Activated T-cell treated with anti-CD3 and anti-CD28 coated beads, Interleukin-2, amount 50 U/mL, for 1 hour (primary cell): ENCODE data around the gene ZC3H12D.
A peak's percentile ranks its signal among the peaks of the same experiment; 100 is the strongest.
"Not testable (repeated sequence)": the region's sequence is repeated elsewhere in the genome, so short reads cannot be mapped to it uniquely, and the experiment has no call there.

Source experiments
- DNase-seq: peaks from one replicate; pipeline ENCODE4 v3.0.0-alpha.2; 2020

Gene ZC3H12D

DNA sequence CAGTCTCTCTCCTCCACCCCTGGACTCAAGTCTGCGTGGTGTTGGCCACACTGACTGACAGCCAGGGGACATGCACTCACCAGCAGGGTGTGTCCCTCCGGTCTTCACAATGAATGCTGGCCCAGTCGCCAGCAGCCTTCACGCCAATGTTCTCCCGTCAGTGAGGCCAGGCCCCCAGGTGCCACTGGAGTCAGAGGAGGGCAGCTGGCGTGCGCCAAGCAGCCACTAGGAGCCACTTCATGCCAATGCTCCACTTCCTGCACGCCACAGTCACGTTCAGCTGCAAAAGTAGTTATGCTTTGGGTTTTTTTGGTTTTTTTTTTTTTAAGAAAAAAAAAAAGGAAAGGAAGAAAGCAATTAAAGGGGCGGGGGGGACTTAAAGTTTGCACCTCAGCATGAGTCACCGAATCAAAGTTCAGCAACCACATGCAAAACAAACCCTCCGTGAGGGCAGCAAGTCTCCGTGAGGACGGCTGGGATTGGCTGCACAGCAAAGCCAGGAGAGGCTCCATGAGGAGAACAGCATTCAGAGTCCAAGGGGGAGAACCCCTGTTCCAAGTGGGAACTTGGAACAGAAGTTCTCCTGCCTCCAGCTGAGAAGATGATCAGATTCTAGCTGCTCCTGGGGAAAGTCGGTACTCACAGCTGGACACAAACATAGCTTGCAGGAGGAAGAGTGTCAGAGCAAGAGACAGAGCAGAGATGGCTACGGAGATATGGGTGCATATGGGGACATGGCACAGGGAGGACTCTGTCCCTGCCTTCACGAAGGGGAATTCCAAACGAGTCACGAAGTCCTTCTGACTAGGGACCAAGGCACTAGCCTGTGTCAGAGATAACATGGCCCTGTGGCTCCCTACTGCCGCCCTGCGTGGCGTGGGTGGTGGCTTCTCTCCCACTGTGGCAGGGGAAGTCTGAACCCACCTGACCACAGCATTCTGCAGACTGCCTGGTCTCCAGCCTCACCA lies at the start of gene ZC3H12D:
Gene ZC3H12D (minus strand): TSS at position 282 of the 968 bp plus-strand sequence. CDS start 10,471 bp downstream, outside the sequence.
- peak; percentile 82 for DNase-seq

DNA sequence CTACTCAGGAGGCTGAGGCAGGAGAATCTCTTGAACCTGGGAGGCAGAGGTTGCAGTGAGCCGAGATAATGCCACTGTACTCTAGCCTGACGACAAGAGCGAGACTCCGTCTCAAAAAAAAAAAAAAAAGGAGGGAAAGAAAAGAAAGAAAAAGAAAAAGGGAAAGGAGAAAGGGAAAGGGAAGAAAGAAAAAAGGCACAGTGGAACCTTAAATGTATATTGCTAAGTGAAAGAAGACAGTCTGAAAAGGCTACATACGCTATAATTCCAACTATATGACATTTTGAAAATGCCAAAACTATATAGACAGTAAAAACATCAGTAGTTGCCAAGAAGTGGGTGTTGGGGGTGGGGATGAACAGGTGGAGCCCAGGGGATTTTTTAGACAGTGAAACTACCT lies 44.8 kb upstream of the ZC3H12D start:
- DNase-seq, result no peak

DNA sequence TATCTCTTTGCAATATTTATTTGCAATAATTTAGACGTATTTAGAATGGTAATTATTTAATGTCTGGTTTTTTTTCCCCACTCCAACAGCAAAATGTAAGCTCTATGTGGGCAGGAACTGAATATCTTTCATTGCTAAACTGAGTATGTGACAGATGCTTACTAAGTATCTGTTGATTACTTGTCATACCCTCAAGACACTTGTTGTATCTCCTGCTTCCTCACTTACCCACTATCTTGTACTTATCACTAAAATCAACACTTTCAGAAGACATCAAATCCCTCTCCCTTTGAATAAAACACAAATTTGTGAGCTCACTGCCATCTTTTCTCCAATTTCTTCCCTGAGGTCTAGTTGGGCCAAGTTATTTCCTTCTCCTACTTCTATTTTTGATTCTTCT lies 30.7 kb upstream of the ZC3H12D start:
- no peak for DNase-seq

DNA sequence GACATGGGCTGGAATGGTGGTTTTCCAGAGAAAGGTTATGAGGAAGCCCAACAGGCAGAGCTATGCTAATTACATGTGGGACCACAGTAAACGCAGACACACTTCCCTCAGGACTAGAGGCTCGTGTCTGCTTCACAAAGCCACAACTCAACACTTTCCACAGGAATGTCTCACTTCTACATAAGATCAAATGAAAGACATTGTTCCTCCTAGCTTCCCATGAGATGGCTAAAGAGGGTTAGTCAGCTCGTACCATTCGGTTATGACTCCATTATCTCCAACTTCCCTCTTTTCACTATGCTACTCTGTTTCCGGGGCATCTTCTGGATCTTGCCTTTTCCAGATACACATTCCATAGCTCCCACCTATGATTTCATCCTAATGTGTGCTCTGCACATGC lies 29.1 kb upstream of the ZC3H12D start:
- DNase-seq, result no peak

DNA sequence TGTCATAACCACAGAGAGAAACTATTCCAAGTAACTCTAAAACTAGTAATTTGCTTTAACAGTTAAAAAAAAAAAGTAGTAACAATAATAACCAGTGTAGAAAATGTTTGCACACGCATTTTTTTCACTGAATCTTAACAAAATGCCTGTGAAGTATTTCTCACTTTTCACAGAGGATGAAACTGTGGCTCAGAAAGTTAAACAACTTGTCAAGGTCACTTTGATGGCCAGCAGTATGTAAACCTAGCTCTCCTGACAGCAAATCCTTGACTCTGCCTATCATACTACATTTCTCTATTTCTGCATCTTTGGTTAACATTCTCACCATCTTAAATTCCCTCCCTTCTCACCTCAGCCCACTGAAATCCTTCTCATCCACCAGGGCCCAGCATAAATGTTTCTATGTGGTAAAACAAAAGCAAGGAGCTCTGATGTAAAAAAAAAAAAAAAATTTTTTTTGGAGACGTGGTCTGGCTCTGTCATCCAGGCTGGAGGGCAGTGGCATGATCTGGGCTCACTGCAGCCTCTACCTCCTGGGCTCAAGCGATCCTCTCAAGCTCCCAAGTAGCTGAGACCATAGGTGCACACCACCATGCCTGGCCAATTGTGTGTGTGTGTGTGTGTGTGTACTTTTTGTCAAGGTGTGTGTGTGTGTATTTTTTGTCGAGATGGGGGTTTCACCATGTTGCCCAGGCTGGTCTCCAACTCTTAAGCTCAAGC lies 26.1 kb upstream of the ZC3H12D start:
- no peak for DNase-seq

DNA sequence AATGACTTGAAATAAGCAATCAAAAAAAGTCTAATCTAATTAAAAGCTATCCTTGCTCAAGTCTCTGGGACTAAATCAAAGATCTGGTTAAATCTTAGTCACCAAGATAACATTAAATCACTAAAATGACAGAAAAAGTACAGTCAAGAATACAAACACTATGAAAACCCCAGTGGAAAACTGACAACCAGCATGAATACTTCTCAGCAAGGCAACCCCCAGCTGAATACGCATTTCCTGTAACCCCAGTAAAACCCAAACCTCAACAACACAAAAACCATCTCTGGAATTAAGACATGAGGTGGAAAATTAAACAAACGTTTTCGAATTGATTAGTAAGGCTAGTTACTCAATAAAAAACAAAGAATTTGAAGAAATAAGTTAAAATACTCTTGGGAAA lies 23.7 kb upstream of the ZC3H12D start:
- no peak for DNase-seq

DNA sequence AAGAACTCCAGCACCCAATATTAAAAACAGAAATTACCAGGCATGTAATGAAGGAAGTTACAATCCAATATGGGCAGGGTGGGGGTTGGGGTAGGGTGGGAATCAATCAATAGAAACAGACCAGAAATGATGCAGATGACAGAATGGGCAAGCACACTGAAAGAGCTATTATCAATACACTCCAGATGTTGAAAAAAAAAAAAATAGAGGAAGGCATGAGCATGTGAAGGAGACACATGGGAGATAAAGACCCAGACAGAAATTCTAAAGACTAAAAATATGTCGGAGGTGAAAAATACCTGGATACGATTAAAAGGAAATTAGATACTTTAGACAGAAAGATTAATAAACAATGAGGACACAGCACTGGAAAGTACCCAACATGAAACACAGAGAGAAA lies 19.1 kb upstream of the ZC3H12D start:
- DNase-seq, result no peak

DNA sequence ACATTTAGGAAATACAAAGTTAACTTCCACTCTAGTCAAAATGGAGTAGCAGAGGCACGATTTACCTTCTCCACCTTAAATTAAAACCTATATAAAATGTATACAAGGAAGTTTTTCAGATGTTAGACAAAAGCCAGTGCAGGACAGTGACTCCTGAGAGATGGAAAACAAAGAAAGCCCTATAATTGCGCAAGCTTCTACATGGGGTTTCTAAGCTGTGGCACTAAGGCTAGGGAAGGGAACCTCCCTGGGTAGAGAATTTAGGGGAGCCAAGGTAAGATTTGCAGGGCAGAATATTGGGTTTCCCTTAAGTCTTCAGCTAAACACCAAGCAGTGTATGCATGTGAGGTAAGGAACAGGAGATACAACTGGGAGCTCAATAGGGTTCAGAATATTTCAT lies 18.5 kb upstream of the ZC3H12D start:
- no peak for DNase-seq

DNA sequence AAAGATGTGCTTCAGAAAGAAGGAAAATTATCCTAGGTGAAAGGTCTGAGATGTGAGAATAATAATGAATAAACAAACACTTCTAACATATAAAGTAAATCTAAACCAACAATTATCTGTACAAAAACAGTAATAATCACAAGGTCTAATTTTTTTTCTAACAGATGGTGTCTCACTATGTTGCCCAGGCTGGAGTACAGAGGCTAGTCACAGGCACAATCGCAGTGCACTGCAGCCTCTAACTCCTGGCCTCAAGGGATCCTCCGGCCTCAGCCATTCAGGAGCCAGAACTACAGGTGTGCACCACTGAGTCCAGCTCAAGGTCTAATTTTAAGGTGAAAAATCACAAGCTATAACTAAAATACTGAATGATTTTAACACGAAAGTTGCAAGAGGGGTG lies 17.0 kb upstream of the ZC3H12D start:
- DNase-seq, result no peak

DNA sequence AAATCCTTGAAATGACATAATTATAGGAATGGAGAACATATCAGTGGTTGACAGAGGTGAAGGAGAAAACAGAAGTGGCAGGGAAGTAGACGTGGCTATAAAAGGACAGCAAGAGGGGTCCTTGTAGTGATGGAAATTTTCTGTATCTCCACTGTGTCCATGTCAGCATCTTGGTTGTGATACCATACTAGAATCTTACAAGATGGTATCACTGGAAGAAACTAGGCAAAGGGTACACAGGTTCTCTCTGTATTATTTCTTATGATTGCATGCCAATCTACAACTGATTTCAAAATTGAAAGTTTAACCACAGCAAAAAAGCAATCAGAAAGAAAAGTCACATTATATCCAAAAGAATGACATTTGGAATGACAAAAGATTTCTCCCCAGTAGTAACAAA lies 16.4 kb upstream of the ZC3H12D start:
- no peak for DNase-seq

DNA sequence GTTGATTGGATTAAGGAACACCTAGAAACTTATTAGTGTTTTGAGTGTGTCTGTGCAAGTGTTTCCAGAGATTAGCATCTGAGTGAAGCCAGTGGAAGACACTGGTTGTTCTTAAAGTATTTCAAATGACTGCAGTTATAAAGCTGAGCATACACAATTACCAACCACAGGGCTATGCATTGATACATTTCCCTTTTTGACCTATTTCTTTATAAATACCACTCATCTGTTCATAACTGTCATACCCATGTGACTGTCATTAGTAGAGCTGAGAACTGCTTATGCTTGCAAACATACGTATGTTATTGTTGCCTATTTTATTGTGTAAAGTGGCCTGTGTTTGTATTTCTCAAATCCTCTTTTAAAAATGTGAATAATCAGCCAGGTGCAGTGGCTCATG lies 15.3 kb upstream of the ZC3H12D start:
- DNase-seq, result no peak

DNA sequence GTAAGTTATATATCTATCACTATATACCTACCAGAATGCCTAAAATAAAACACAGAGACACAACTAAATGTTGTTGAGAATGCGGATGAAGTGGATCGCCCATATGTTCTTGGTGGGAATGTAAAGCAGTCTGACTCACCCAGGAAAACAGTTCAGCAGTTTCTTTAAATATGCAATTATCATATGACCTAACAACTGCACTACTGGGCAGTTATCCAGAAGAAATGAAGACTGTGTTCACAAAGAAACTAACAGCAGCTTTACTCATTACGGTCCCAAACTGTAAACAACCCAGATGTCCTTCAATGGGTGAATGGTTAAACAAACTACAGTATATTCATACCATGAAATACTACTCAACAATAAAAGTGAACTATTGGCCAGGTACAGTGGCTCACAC lies 14.3 kb upstream of the ZC3H12D start:
- DNase-seq, result no peak

DNA sequence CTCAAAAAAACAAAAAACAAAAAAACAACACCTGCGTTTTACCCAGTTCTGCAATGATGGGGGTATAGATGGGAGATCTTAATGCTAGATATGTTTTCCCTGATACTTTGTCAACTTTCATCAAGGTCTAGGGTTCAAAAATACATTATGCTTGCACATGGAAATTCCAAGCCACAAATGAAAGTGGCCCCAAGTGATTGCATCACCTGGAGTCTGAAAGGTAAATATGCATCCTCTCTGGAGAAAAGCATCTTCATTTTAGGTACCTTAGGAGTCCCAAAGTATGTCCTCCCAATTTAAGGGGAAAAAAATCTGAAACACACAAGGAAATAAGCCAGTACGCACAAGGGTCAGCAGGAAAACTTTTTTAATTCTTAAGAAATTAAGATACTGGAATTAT lies 12.6 kb upstream of the ZC3H12D start:
- no peak for DNase-seq

DNA sequence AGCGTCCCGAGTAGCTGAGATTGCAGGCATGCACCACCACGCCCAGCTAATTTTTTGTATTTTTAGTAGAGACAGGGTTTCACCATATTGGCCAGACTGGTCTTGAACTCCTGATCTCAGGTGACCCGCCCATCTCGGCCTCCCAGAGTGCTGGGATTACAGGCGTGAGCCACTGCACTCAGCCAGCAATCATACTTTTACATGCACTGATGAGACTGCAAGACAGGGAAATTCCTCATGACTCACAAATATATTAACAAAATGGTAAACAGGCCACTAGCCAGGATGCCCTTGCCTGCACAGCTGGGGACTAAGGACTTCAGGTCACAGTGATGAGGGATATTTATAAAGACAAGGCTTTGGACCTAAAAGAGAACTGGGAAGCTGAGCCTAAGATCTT lies 11.8 kb upstream of the ZC3H12D start:
- not testable (repeated sequence) for DNase-seq

DNA sequence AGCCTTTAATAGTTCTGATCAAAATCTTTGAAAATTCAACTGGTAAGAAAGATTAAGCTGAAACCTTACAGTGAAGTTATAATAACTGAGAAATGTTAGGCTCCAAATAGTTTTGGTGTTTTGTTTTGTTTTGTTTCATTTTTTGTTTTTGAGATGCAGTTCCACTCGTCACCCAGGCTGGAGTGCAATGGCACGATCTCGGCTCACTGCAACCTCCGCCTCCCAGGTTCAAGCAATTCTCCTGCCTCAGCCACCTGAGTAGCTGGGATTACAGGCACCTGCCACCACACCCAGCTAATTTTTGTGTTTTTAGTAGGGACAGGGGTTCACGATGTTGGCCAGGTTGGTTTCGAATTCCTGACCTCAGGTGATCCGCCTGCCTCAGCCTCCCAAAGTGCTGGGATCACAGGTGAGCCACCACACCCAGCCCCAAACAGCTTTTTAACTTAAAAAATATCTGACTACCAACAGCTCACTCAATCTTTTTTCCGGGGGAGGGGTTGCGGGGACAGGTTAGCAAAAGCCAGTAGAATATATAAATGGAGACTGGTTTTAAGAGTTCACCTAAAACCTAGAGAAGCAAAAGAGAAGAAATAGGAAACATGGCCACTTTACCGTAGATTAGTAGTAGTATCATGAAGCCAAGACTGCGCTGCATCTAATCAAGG lies 10.7 kb upstream of the ZC3H12D start:
- peak; percentile 51 for DNase-seq

DNA sequence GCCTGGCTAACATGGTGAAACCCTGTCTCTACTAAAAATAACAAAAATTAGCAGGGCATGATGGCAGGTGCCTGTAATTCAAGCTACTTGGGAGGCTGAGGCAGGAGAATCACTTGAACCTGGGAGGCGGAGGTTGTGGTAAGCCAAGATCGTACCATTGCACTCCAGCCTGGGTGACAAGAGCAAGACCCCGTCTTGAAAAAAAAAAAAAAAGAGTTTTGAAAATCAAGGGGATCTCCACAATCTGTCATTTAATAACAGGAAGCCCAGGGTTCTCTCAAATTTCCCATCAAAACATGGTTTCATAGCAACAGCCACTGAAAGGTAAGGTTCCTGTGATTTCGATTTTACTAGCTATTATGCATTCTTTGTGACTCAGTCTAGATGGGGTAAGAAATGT lies 10.0 kb upstream of the ZC3H12D start:
- DNase-seq, result peak; percentile 63

DNA sequence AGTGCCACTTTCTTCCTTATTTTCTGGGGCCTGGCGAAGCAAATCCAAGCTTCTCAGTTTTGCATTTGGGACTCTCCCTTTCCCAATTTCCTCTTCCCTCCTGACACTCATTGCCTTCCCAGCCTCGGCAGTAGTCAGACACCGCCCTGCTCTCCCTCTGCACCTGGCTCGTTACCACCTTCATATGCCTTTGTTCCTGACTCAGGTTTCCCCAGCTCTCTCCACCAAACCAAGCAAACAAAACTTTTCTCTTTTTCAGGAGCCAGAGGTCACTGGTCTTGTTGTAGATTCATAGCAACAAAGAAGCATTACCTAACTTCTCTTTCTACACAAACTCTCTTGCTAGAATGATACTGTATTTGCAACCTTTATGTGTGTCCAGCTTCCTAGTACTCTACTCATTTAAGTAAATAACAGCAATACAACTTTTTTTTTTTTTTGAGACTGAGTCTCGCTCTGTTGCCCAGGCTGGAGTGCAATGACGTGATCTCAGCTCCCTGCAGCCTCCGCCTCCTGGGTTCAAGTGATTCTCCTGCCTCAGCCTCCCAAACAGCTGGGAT lies 9.0 kb upstream of the ZC3H12D start:
- DNase-seq, result no peak

DNA sequence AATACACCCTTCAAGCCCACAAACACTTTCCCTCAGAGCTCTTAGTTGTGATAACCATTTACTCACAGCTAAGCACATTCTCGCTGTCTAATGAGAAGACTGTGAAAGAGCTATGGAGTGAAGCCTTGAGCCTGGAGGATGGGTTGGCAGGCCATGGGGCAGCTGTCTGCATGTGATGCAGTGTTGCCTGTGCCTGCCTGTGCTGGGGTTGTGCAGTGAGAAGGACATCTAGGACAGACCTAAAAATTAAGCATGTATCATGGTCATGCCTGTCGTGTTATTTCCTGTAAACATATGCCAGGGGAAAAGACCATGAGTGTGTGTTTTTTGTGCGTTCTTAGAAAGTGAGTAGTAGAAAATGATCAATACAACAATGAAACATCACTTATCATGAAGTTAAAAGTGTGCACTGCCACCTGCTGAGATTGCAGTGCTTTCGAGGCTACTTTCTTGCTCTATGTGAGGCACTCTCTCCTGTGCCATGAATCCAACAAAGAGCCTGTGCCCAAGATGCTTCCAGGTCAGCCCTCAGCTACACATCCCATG lies 8.1 kb upstream of the ZC3H12D start:
- DNase-seq, result no peak

DNA sequence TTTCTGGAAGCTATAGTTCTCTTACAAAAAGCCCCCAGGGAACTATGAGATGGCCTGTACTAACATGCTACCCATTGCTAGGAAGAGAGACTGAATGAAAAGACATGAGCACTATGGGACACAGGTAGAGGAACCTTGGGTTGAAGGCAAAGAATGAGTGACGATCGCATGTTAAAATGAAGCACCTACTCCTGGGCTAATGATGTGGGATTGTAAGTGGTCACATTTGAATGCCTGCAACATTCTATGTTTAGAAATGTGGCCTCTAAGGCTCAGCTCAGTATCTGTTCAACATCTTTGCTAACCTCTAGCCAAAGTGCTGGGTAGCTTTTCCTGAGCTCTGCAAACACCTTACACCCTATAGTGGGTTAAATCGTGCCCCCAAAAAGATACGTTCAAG lies 5.2 kb upstream of the ZC3H12D start:
- no peak for DNase-seq

DNA sequence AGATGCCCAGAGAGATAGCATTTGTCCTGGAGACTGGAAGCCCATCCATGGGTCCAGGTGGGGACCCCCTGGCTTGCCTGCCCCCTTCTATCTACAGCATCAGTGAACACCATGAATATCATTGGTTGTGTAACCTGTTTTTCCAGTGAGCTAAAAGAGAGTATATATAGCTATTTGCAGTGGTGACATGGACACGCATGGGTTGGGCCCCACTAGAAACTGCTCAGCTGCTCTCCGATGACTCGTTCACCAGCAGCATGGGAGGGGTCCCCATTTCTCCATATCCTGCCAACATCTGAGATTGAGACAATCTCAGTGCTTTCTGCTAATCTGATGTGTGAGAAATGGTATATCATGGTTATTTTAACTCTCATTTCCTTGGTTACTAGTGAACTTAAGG lies 4.0 kb upstream of the ZC3H12D start:
- no peak for DNase-seq

DNA sequence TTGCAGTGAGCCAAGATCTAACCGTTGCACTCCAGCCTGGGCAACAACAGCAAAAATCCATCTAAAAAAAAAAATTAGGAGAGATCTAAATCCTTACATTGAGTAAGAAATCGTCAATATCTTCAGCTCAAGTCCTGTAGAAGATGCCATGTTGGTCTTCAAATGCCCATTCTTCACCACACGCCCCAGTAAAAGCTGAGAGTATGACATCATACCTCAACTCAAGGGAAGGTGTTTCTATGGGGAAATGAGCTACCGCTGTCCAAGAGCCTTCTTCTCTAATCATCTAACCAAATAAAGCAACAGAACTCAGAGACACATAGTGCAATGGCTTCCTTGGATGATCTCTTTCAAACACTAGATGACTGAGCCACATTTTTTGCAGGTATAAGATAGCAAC lies 2.5 kb upstream of the ZC3H12D start:
- DNase-seq, result no peak

DNA sequence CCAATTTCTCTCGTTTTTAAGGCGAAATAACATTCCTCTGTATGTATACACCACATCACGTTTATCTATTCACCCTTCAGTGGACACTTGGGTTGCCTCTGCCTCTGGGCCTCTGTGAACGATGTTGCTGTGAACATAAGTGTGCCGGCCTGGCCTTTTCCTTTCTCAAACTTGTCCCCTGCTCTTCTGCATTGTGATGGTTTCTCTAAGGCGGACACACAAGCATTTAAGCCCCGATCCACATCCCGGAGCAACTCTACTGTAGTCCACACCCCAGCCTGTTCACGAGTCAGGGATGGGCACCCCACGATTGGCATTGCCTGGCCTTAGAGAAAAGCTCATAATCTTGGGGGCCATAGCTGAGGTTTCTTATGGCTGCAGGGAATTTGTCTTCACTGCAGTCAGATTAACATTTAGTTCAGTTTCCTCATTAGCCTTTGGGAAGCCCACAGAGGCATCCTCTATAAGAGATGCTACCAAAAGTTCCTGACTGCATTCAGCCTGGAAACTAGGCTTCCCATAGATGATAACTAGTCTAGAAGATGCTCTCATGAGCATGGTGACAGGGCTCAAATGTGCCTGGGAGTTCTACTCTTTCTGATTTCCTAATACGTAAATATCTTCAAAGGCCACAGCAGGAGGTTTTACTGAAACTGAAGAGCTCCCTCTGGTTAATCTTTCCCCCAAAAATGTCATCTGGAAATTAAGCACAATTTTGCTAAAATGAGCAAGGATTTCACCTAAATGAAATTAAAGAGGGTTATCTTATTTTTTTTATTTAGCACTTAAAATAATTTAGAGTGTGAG lies 762 bp downstream of the ZC3H12D start:
- no peak for DNase-seq
